Fibroblast of lung (primary cell): Measurements from ENCODE around the gene SLC25A33. TPM values are rescaled to one million over a fixed set of nuclear protein-coding genes. Genes with fewer than 3 reads are reported as not detected.

Experiments used
- DNase-seq, 2 donors: peaks; one replicate each; pipeline versions ENCODE4 v3.0.0 to v3.0.0-alpha.2; 2010; ENCODE audit warnings: low read depth in 2 of 2
- H2AFZ ChIP-seq: 2 replicates; pipeline ENCODE4 v1.5.1; 2012; ENCODE audit warnings: low read length, control low read depth, inconsistent platforms
- H3K27ac ChIP-seq: 2 replicates; pipeline ENCODE4 v1.5.1; 2011; ENCODE audit warnings: low read length, control low read depth; ENCODE audit not compliant: insufficient read depth
- H3K27me3 ChIP-seq: 2 replicates; pipeline ENCODE4 v1.5.1; 2011; ENCODE audit warnings: mild to moderate bottlenecking, low read length; ENCODE audit not compliant: control insufficient read depth, insufficient read depth
- H3K36me3 ChIP-seq: 2 replicates; pipeline ENCODE4 v1.5.1; 2011; ENCODE audit warnings: low read length; ENCODE audit not compliant: control insufficient read depth, insufficient read depth
- H3K4me1 ChIP-seq: 2 replicates; pipeline ENCODE4 v1.5.1; 2011; ENCODE audit warnings: low read length; ENCODE audit not compliant: control insufficient read depth, insufficient read depth; ENCODE audit errors: extremely low read depth
- H3K4me2 ChIP-seq: 2 replicates; pipeline ENCODE4 v1.5.1; 2011; ENCODE audit warnings: low read length, control low read depth; ENCODE audit not compliant: insufficient read depth; ENCODE audit errors: extremely low read depth
- H3K4me3 ChIP-seq, 4 experiments: fragments of 200-600 bp in 1 of 4; sonication (generic) in 1 of 4; replicated peaks in 1 of 4; 2 replicates each; pipeline ENCODE4 v1.5.1; 2011 to 2016; ENCODE audit warnings: low read length in 4 of 4, low read depth in 3 of 4, mild to moderate bottlenecking in 3 of 4, control low read depth in 2 of 4, inconsistent platforms in 1 of 4, mixed read lengths in 1 of 4; ENCODE audit not compliant: insufficient read depth in 1 of 4; ENCODE audit errors: control extremely low read depth in 1 of 4
- H3K79me2 ChIP-seq: 2 replicates; pipeline ENCODE4 v1.5.1; 2012; ENCODE audit warnings: mild to moderate bottlenecking, low read length, inconsistent platforms; ENCODE audit not compliant: control insufficient read depth, insufficient read depth
- H3K9ac ChIP-seq: 2 replicates; pipeline ENCODE4 v1.5.1; 2011; ENCODE audit warnings: mild to moderate bottlenecking, low read length, control low read depth; ENCODE audit not compliant: insufficient read depth
- H3K9me3 ChIP-seq: 2 replicates; pipeline ENCODE4 v1.5.1; 2012; ENCODE audit warnings: low read depth, low read length; ENCODE audit not compliant: control insufficient read depth, insufficient read depth
- H4K20me1 ChIP-seq: 2 replicates; pipeline ENCODE4 v1.5.1; 2011; ENCODE audit warnings: low read length; ENCODE audit not compliant: control insufficient read depth, insufficient read depth; ENCODE audit errors: extremely low read depth
- CTCF ChIP-seq, 2 donors: IDR thresholded peaks in 1 of 2; conservative IDR thresholded peaks in 1 of 2; 1 replicate in 1 of 2; 2 replicates in 1 of 2; pipeline ENCODE4 v1.5.1; 2011 to 2012; ENCODE audit warnings: low read length in 2 of 2, control low read depth in 1 of 2, inconsistent platforms in 1 of 2, low read depth in 1 of 2, mild to moderate bottlenecking in 1 of 2
- EZH2 ChIP-seq: IDR thresholded peaks from 2 replicates; pipeline ENCODE4 v1.5.1; 2012; ENCODE audit warnings: low read length, control low read depth, mild to moderate bottlenecking; ENCODE audit errors: missing control alignments
- polyA plus RNA-seq, 2 donors: library from polyadenylated mRNA; depleted of rRNA in 1 of 2; stranded (reverse) in 1 of 2; unstranded in 1 of 2; fragments of >200 nt; gene quantifications; 2 replicates each; pipeline ENCODE4 v1.2.1, GENCODE V29; 2011 to 2012; ENCODE audit warnings: missing spikeins in 1 of 2
- total RNA-seq: library from RNA; depleted of rRNA; stranded (reverse); fragments of >200 nt; gene quantifications from 2 replicates; pipeline ENCODE4 v1.2.1, GENCODE V29; 2014

The SLC25A33 gene
- total and polyA plus RNA-seq, 2 donors (not counting 1 experiment from before 2014, with no cell fraction given): 3.5 to 4.8 TPM

- H4K20me1 ChIP-seq: no peaks in the 10 kb centered on the region
- peaks cover 10% of the 10 kb centered on the region for H3K36me3 ChIP-seq
- TF ChIP-seq EZH2 (no peak), CTCF (conservative IDR thresholded peaks at IDR 0.05 in 1 of 2, IDR thresholded peaks at IDR 0.05 in 1 of 2; ENCODE audit: low read depth in 1 of 2, low read length in 2 of 2) (no peak)
- H2AFZ ChIP-seq: no peak overlapping the region
- H3K4me3 ChIP-seq: no peak overlapping the region
- no peaks in the 10 kb centered on the region for H3K9me3 ChIP-seq
- no peak overlapping the region for H3K9ac ChIP-seq
- no peak for DNase-seq
- H3K4me1 ChIP-seq: no peaks in the 10 kb centered on the region
- H3K27ac ChIP-seq: no peak overlapping the region
- no peaks in the 10 kb centered on the region for H3K79me2 ChIP-seq
- H3K27me3 ChIP-seq: no peaks in the 10 kb centered on the region
- H3K4me2 ChIP-seq: no peak overlapping the region
These were observed 67.2 kb downstream of the SLC25A33 start for GRCh38 chr1:9606458-9606857.

- H3K9ac ChIP-seq: no peak overlapping the region
- H3K4me3 ChIP-seq: no peak overlapping the region
- H3K79me2 ChIP-seq: no peaks in the 10 kb centered on the region
- no peaks in the 10 kb centered on the region for H3K27me3 ChIP-seq
- no peaks in the 10 kb centered on the region for H3K4me1 ChIP-seq
- no peak overlapping the region for H3K4me2 ChIP-seq
- H3K27ac ChIP-seq: no peak overlapping the region
- H4K20me1 ChIP-seq: no peaks in the 10 kb centered on the region
- no peak for DNase-seq
- TF ChIP-seq EZH2 (no peak), CTCF (conservative IDR thresholded peaks at IDR 0.05 in 1 of 2, IDR thresholded peaks at IDR 0.05 in 1 of 2; ENCODE audit: low read depth in 1 of 2, low read length in 2 of 2) (no peak)
- H2AFZ ChIP-seq: no peak overlapping the region
- peaks cover 9% of the 10 kb centered on the region for H3K36me3 ChIP-seq
- H3K9me3 ChIP-seq: no peaks in the 10 kb centered on the region
These were observed 67.7 kb downstream of the SLC25A33 start for GRCh38 chr1:9606948-9607347.

- H3K27ac ChIP-seq: no peak overlapping the region
- H2AFZ ChIP-seq: no peak overlapping the region
- H3K4me1 ChIP-seq: no peaks in the 10 kb centered on the region
- no peaks in the 10 kb centered on the region for H3K79me2 ChIP-seq
- no peak overlapping the region for H3K9ac ChIP-seq
- no peaks in the 10 kb centered on the region for H4K20me1 ChIP-seq
- DNase-seq: no peak
- H3K36me3 ChIP-seq: peaks cover 7% of the 10 kb centered on the region
- no peak overlapping the region for H3K4me2 ChIP-seq
- TF ChIP-seq CTCF (conservative IDR thresholded peaks at IDR 0.05 in 1 of 2, IDR thresholded peaks at IDR 0.05 in 1 of 2; ENCODE audit: low read depth in 1 of 2, low read length in 2 of 2) (no peak), EZH2 (no peak)
- H3K4me3 ChIP-seq: no peak overlapping the region
- H3K9me3 ChIP-seq: no peaks in the 10 kb centered on the region
- no peaks in the 10 kb centered on the region for H3K27me3 ChIP-seq
These were observed 68.1 kb downstream of the SLC25A33 start for GRCh38 chr1:9607352-9607751.
